CD4-positive, alpha-beta T cell treated with Interleukin-6 at 100 ng/mL for 8 hours (primary cell): ENCODE data around the gene ERBB2.
"Not testable (repeated sequence)": the region's sequence is repeated elsewhere in the genome, so short reads cannot be mapped to it uniquely, and the experiment has no call there.

Source experiments
- DNase-seq: peaks from one replicate; pipeline ENCODE4 v3.0.0-alpha.2; 2020; ENCODE audit warnings: mixed read lengths, low spot score

The ERBB2 gene

DNA sequence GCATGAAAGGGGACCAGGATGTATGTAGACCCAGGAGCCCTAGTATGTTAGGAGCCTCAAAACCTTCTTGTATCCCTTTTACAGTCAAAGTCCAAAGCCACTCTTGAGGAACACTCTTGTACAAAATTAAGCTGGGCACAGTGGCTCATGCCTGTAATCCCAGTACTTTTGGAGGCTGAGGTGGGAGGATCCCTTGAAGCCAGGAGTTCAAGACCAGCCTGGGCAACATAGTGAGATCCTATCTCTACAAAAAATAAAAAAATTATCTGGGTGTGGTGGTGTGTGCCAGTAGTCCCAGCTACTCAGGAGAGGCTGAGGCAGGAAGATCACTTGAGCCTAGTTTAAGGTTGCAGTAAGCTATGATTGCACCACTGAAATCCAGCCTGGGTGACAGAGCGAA lies 26.1 kb downstream of the ERBB2 start:
- DNase-seq = not testable (repeated sequence)

DNA sequence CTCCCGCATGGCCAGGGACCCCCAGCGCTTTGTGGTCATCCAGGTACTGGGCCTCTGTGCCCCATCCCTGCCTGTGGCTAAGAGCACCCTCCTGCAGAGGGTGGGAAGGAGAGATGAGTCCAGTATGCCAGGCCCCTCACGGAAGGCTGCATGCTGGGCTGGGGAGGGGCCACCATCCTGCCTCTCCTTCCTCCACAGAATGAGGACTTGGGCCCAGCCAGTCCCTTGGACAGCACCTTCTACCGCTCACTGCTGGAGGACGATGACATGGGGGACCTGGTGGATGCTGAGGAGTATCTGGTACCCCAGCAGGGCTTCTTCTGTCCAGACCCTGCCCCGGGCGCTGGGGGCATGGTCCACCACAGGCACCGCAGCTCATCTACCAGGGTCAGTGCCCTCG lies 26.8 kb downstream of the ERBB2 start:
- DNase-seq = no peak

DNA sequence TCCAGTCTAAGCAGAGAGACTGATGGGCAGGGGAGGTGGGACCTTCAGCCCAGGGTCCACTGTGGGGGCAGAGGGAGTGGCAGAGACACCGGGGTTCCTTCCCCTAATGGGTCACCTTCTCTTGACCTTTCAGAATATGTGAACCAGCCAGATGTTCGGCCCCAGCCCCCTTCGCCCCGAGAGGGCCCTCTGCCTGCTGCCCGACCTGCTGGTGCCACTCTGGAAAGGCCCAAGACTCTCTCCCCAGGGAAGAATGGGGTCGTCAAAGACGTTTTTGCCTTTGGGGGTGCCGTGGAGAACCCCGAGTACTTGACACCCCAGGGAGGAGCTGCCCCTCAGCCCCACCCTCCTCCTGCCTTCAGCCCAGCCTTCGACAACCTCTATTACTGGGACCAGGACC lies 27.7 kb downstream of the ERBB2 start:
- DNase-seq = no peak

DNA sequence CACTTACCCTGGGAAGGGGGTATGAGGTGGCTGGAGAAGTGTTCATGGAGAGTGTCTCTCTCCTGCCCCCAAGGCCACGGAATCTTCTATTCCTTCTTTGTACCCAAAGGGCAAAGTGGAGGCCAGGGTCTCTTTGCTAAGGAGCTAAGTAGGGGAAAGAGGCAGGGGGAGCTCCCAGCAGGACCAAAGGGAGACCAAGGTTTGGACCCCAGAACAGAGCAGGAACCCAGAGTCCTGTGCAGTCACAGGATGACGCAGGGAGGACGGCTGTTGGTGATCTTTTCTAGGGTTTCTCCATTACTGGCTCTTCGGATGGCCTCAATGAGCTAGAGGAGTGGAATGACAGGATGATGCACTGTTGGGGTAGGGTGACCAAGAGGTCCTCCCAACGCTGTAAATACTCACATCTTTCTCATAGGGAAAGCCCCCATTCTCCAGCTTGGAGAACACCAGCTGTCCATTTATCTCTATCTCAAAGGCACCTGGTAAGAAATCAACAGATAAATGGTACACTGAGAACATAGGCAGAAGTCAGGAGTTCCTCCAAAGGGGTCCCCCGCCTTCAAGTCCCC lies 29.5 kb downstream of the ERBB2 start:
- no peak for DNase-seq

DNA sequence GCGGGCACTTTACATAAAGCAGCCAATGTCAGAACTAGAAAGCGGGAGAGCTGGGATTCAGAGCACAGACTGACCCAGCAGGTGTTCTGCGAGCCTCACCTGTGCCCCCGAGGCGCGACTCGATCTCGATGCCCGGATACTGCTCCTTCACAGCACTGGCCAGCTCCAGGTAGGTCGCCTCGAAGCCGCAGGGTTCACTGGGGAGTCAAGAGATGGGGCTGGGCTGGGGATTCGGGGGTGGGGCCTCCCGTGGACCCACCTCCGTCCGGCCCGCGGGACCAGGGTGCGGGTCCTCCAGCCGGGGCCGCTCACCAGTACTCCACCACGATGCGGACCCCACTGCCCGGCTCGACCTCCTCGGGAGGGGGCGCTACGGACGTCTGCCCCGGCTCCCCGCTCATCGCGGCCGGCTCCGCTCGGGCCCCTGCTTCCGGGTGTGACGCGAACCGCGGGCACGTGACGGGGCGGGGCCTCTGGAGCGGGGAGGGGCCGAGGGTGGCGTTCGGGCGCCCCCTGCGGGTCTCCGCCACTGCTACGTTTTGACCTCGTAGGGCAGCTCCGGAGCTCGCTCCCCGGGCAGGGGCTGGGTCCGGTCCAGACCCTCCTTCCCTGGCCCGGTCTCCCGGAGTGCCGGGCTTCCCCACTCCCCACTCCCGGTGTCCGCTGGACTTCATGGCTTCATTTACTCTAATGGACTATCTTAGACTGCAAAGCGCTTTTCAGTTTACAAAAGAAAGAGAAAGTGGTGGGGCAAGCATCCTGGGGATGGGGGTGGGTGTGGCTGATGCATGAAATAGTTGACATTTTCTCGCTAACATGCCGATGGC lies 30.4 kb downstream of the ERBB2 start, which contains the start of gene MIEN1:
Gene MIEN1 (minus strand): TSS at position 438 of the 827 bp plus-strand sequence. CDS start 37 bp downstream, at position 401.
- DNase-seq = peak; percentile 91

DNA sequence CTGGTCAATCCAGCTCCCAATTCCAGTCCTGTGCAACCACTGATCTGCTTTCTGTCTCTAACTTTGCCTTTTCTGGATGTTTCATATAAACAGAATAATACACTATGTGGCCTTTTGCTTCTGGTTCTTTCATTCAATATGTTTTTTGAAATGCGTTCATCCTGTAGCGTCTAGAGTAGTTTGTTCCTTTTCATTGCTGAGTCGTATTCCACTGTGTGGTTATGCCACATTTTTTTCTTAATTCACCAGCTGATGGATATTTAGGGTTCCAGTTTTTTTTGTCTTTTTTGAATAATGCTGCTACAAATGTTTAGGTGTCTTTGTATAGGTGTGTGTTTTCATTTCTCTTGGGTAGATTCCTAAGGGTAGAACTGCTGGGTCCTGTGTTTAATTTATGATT lies 32.7 kb downstream of the ERBB2 start:
- no peak for DNase-seq

DNA sequence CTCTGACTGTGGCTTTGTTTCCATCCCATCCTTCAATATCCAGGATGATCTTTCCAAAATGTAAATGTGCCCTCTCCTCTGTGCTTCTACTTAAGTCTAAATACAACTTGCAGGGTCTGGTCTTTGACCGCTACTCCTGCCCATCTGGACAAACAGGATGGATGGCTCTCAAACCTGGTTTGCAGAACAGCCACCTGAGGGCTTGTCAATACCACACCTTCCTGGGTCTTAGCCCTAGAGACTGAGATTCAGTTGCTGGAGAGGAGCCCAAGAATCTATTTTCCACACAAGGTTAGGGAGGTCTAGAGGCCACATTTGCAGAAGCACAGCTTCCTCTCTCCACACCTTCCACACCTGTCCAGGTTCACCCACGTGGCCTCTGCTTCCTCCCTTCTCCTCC lies 36.0 kb downstream of the ERBB2 start:
- DNase-seq = no peak

DNA sequence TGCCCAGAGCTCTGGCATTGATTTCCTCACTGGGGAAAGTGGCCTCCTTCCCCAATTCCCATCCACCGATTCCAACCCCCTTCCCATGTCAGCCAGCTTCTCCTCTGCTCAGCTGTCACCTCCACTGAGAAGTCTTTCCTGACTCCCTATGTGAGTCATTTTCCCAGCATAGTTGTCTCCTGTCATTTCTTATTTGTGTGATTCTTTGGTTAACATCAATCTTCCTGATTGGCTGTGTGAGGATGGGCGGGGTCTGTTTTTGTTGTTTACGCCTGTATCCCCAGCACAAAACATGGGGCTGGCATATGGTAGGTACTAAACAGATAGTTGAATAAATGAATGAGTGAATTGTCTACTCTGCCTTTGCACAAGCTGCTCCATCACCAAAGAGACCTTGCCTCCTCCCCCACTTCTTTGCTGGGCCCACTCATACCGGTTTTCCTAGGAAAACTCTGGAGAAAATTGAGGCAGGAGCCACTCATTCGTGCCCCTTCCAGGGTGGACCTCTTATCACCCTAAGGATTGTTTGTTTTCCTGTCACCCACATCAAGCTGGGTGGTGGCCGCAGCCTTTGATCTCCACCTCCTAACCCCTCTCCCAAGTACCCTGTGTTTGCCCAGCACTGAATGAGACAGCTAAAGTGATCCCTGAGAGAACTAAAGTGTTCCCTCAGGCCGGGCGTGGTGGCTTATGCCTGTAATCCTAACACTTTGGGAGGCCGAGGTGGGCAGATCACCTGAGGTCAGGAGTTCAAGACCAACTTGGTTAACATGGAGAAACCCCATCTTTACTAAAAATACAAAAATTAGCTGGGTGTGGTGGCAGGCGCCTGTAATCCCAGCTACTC lies 36.7 kb downstream of the ERBB2 start:
- no peak for DNase-seq

DNA sequence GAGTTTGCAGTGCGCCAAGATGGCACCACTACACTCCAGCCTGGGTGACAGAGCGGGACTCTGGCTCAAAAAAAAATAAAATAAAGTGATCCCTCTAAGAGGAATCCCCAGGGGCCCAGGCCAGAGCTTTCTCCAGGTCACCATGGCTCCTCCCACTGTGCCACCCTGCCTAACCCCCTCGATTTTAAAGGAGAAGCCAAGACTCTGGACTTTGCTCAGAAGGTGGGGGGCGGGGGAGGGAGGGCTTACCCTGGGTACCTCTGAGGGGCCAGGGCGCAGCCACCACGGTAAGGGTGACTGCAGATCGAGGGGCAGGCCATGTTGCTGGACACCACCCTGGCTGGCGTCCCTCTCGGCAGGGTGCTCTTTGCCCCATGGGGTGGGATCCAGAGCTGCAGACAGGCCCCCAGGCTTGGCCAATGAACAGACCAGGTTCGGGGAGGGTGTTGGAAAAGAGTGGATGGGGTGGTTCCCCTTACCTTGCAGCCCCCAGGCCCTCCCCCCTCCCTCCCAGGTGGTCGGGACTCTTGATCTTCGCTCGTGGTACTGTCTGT lies 37.4 kb downstream of the ERBB2 start:
- no peak for DNase-seq

DNA sequence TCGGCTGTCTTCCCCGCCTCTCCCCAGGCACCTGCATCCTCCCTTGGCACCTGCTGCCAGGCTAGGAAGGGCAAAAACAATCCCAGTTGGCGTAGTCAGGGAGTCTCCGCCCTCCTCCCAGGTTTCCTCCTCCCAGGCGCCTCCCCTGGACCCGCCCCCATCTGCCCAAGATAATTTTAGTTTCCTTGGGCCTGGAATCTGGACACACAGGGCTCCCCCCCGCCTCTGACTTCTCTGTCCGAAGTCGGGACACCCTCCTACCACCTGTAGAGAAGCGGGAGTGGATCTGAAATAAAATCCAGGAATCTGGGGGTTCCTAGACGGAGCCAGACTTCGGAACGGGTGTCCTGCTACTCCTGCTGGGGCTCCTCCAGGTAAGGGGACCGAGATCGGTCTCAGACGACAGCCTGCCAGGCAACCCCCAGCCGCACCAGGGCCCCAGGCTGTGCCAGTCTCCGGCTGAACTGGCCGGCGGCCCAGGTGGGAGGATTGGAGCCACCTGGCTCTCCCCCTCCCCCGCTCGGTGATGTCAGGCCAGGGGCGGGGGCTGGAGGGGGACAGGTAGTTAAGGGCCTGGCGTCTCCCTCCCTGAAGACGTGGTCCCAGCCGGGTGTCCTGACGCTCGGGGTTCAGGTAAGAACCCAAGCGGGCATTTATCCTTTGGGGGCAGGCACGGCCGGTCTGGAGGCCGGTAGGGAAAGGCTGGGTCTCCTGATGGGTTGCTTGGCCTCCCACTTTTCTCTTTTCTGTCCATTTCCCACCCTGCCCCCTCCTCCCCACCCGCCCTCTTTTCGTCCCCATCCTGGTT lies 38.1 kb downstream of the ERBB2 start, which contains the start of gene GRB7:
Gene GRB7 (plus strand): TSS at position 179 of the 808 bp plus-strand sequence. CDS start 4,364 bp downstream, outside the sequence.
- DNase-seq = no peak

DNA sequence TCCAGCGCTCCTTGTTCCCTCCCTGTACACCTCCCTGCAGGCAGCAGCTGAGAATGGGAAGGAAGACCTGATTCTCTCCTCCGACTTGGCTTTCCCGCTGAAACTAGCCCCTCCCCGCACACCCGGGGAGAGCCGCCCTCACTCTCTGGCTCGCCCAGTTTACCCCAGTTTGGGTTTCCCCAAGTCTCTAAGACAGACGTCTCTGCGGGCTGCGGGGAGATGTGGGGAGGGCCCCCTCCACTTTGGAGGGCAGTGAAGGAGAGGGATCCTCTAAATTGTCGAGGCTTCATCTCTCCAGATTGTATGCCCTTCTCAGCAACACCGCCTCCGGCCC lies 38.7 kb downstream of the ERBB2 start:
- DNase-seq = peak; percentile 28

DNA sequence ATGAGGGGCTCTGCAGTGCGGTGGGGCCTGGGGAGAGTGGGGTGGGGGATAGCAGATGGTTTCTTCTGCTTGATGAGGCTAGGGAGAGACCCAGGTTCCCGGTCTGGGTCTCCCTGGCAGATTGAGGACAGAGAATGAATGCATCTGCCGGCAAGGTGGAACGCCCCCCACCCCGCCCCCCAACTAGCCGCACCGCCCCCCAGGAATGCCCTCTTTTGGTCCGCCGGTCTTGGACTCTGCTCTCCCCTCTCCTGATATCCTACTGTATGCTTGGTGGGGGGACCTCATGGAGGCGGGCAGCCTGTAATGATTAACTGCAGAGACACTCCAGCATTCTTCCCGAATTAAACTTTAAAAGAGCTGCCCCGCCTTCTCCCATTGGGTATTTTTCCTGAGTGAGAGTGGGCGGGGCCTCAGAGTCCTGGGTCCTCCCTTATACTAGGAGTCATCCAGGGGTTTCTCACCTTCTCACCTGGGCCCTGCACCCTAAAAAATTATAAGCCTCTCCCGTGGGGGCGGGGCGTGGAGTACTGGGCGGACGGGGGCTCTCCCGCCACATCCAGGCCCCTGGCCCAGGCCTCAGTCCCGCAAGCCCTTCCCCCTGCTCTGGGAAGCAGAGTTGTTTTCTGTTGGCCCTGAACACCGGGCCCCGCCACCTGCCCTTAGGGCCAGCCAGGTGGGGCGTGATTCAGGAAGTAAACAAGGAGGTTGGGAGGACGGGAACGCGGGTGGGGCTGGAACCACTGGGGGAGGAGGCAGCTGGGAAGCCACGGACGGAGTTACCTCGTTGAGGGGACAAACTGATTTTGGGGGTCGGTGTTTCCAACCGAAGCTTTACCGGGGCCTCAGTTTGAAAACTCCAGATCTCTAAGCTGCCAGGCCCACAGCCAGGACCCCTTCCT lies 39.4 kb downstream of the ERBB2 start:
- DNase-seq = no peak

DNA sequence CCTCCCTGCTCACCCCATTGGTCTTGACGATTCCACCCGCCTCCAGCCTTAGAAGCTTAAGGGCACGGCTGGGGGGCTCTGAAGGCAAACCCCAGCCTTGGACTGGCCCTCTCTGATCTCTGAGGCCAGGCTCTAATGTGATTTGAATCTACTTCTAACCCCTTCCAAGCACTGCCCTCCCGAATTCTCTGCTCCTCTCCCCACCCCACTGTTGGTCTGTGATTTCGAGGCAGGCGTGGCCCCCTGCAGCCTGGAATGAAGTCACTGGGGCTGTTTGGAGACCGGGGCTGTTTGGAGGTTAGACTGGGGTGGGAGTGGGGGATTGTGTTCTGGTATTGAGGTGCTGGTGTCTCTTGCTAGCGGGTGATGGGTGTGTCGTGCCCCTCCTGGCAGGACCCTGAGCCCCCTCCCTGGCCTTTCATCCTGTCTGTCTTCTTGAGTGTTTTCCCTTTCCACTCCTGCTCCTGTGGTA lies 40.1 kb downstream of the ERBB2 start:
- no peak for DNase-seq

DNA sequence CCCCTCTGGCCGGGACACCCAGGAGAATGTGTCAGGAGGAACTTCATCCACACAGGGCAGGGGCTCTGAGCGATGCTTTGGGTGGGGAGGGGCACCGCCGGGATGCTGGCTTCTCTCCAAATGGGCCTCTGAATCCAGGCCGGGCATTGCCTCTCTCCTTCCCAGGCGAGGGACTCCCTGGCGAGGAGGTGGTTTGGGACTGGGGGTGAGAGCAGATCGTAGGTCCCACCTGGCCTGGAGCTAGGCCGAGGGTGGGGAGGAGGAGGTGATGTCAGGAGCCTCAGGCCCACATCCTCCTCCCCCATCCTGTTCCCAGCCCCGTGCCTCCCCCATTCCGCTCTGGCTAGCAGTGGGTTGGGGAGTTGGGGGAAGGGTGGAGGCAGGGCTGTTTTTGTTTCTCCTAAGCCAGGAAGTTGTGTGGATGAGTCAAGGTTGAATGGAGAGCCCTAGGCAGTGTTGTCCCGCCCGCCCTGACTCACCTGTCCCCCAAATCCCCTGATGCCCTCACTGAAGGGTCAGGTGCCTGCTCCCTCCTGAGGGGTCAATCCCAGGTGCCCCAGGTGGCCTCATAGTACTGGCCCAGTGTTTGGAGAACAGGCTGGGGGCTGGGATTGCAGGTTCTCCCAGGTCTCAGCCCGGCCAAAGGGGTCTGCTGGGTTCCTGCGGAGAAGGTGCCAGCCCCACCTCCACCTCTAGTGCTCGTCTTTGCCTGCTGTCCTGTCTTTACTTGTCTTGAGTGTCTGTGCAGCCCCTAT lies 40.7 kb downstream of the ERBB2 start:
- no peak for DNase-seq

DNA sequence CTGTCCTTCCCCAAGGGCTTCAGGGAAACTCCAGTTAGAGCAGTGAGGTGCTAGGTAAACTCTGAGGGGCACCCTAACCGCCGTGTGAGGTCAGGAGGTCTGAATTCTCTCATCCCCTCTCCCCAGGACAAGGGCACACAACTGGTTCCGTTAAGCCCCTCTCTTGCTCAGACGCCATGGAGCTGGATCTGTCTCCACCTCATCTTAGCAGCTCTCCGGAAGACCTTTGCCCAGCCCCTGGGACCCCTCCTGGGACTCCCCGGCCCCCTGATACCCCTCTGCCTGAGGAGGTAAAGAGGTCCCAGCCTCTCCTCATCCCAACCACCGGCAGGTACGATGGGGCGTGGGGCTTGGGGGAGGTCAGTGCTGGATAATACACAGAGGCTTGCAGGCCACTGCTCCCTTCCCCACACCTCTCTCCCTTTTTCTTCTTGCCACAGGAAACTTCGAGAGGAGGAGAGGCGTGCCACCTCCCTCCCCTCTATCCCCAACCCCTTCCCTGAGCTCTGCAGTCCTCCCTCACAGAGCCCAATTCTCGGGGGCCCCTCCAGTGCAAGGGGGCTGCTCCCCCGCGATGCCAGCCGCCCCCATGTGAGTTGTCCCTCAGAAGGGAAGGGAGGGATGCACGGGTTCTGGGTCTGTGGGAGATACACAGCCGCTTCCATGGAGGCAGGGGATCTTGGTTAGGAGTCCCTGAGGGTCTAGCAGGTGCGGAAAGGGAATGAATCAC lies 42.4 kb downstream of the ERBB2 start:
- DNase-seq = no peak

DNA sequence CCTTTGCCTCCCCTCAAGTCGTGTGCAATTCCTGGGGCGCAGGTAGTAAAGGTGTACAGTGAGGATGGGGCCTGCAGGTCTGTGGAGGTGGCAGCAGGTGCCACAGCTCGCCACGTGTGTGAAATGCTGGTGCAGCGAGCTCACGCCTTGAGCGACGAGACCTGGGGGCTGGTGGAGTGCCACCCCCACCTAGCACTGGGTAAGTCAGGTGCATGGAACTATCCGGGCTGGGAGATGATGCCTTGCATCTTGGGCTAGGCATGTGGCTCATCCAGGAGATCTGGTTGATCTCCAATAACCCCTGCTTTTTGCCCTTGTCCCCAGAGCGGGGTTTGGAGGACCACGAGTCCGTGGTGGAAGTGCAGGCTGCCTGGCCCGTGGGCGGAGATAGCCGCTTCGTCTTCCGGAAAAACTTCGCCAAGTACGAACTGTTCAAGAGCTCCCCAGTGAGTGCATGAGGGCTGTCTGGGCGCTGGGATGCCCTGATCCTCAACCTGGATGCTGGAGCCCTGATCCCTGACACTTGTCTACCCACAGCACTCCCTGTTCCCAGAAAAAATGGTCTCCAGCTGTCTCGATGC lies 43.1 kb downstream of the ERBB2 start:
- DNase-seq = no peak

DNA sequence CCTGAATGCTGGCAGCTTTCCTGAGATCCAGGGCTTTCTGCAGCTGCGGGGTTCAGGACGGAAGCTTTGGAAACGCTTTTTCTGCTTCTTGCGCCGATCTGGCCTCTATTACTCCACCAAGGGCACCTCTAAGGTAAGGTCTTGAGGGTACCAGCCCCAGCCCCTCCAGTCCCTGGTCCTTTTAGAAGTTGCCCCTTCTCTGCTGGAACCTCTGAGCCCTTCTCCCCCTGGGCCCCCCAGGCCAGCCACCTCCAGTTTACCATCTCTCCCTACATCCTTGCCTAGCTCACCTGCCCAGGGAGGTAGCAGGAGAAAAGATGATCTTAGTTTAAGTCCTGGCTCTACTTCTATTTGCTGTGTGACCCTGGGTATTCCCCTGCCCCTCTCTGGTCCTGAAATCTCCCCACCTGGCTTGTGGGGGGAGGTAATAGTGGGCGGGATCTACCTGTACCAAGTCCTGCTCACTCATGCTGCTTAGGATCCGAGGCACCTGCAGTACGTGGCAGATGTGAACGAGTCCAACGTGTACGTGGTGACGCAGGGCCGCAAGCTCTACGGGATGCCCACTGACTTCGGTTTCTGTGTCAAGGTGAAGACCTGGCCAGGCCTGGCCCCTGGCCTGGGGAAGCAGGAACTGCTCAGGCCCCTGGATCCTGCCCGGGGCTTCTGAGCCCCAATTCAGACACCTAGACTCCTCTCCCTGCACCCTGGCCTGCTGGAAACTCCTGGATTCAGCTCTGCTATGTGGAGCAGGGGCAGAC lies 44.4 kb downstream of the ERBB2 start:
- DNase-seq = no peak

DNA sequence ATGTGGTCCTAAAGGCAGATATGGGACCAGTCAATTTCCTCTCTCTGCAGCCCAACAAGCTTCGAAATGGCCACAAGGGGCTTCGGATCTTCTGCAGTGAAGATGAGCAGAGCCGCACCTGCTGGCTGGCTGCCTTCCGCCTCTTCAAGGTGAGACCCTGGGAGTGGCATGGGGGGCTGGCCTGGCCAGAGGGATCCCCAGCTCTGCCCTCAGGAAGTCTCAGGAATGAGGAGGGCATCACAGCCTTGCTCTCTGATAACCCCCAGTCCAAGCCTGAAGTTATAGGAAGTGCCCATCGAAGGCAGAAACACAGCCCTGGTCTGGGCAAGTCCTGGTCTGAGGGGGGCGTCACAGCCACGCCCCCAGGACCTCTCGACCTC lies 45.0 kb downstream of the ERBB2 start:
- DNase-seq = no peak
